Stimulated activated CD4-positive, alpha-beta T cell treated with anti-CD3 and anti-CD28 coated beads, TNF-alpha, amount 100 ng/mL, for 4 hours (primary cell): ENCODE results near the gene ITPRIP.

Source experiments
- DNase-seq, 3 experiments: peaks; one replicate each; pipeline ENCODE4 v3.0.0-alpha.2; 2020; ENCODE audit warnings: low read depth in 3 of 3

Gene ITPRIP

DNA sequence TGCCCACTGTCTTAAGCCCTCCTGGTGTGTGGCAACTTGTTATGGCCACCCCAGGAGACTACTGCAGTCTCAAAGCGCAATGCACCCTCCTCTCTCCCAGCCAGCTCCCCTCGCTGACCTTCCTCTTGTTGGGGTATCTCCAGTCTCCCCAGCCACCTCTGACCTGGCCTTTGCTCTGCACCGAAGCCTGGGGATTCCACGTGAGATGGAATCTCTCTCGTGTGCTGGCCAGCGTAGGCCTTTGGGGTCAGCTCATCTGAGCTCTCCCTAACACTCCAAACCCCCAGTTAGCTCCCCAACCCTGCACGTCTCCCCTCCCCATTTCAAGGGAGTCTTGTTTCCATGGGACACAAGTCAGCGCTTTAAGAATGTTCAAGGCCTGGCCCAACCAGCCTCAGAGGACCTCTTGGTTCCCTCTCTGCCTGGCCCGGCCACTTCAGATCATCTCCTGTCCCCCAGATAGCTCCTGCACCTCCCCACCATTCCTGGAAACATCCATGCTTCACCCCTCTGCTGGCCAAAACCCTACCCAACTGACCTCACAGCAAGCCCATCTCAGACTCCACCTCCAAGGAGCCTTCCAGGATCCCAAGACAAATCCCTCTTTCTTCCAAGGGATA is 11.2 kb downstream of the ITPRIP start:
- no peak for DNase-seq

- DNase-seq: no peak
Observed at GRCh38 chr10:104325436-104326435, 12.5 kb downstream of the ITPRIP start.

- no peak for DNase-seq
Observed at GRCh38 chr10:104324931-104325330, 13.3 kb downstream of the ITPRIP start.

- DNase-seq: no peak
Observed at GRCh38 chr10:104324221-104324686, 14.0 kb downstream of the ITPRIP start.

DNA sequence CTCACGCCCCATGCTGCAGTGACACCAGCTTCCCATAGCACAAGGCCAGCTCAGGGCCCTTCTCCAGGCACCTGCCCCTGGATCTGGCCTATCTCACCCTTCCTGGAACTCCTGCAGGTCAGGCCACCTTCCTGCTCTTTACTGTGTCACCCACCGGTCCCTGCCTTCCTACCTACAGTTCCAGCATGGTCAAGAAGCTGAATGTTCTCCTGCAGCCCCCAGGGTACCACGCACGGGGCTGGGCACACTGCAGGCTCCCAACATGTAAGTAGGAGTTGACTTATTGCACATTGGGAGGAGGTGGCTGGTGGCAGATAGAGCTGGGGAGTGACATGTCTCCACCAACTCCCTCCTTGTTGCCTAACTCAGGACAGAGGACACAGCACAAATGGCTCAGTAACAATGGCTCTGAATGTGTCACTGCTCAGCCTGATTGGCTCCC is 14.5 kb downstream of the ITPRIP start:
- no peak for DNase-seq

DNA sequence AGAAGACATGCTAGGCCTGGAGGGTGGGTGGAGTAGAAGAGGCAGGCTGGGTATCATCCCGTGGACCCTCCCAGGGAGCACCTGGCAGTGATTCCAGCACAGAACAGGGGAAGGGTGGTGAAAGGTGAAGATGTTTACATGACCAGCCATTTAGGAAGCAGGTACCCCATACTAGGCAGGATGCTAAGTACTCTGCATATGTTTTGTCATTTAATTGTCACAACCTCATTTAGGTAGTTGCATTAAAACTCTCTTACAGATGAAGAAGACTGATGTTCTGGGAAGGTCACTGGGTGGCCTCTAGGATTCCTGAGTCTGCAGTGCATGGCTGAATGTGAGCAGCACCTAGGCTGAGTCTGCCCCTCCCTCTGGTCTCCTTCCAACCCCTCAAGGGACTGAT is 15.2 kb downstream of the ITPRIP start:
- no peak for DNase-seq

DNA sequence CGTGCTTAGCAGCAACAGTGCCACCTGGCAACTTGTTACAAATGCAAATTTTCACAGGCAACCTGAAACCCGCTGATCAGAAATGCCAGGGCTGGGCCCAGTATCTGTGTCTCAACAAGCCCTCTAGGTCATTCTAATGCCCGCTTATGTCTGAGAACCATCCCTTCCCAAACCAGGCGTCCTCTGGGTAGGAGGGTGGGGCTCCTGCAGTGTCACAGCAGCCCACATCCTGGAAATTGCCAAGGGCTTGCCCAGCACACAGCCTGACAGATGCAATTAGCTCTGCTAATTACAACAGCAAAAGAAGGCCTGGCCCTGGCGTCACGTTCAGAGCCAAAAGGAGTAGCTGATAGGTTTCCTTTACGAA is 15.9 kb downstream of the ITPRIP start:
- DNase-seq: no peak

DNA sequence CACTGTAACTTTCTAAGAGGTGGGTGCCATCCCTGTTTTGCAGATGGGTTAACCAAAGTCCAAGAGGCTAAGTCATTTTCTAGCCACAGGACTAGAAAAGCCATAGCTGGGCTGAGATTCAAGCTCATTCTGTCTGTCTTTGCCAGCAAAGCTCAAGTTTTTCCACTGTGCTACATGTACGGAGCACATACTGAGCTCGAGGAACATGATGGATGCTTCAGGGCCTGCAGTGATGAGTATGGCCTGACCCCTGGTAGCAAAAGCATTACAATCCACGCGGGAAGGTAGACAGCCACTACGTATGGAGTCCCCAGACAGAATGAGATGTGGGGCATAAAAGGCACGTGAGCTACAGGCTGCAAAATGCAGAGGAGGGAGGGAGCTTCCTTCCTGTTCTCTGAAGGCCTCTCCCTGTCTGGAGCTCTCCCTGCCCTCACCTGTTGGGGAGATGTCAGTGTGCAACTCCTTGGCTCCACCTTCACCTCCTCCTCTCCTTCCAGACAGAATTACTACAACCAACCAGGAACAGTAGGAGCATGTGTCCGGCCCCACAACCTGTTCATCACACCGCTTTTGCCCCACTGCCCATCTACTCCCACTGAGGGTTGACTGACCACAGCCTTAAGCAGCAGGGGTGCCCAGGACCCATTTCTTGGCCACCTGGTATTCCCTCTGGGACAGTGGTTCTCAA is 16.4 kb downstream of the ITPRIP start:
- no peak for DNase-seq

DNA sequence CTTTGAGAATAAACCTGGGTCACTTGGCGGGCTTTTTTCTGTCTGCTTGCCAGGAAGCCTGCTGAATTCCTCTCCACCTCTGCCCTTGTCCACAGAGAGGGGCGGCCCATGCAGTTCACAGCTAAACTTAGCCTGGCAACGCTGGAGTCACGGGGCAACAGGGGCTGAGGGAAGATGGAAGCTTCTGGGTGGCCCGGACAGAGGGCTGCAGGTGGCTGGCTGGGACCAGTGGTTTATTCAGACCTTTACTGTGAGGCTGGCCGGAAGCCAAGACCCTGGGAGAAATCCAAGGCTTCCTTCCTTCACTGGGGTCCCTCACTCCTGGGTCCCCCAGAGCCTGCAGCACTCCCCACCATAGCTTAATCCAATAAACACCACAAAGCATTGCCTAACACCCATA is 17.0 kb downstream of the ITPRIP start:
- no peak for DNase-seq

- no peak for DNase-seq
Observed at GRCh38 chr10:104318810-104319741, 19.2 kb downstream of the ITPRIP start.

DNA sequence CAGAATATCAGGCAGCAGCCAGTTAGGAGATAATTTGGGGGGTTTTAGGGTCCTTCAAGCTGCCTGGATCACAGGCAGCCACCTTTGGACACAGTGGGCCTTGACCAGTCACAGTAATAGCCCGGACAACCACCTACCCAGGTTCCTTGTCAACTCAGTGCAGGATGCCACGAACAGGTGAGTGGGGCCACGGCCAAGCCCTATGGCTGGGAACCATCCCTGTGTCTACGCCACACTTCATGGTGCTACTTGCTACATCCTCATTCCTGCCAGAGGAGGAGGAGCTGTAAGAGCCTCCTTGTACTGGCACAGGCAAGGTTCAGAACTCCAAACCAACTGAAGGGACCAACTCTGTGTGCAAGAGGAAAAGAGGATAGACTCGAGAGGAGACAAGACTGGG is 19.9 kb downstream of the ITPRIP start:
- no peak for DNase-seq

- no peak for DNase-seq
Observed at GRCh38 chr10:104317726-104318299, 20.5 kb downstream of the ITPRIP start.

DNA sequence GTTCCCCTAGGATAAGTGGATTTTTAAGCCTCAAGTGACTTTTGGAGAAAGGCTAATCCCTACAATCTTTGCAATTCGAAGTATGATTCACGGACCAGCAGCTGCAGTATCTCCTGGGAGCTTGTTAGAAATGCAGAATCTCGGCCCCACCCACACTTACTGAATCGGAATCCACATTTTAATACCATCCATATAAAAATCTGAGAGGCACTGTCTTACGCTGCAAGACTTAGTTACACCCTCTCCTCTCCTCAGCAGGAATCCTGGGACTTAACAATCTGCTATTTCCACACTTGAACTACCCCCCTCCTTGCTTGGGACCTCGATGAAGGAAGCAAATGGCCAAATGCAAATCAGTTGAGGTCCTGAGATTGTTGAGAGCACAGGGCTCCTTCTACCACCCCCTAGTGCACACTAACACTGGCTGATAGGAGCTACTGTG is 21.0 kb downstream of the ITPRIP start:
- DNase-seq: no peak

DNA sequence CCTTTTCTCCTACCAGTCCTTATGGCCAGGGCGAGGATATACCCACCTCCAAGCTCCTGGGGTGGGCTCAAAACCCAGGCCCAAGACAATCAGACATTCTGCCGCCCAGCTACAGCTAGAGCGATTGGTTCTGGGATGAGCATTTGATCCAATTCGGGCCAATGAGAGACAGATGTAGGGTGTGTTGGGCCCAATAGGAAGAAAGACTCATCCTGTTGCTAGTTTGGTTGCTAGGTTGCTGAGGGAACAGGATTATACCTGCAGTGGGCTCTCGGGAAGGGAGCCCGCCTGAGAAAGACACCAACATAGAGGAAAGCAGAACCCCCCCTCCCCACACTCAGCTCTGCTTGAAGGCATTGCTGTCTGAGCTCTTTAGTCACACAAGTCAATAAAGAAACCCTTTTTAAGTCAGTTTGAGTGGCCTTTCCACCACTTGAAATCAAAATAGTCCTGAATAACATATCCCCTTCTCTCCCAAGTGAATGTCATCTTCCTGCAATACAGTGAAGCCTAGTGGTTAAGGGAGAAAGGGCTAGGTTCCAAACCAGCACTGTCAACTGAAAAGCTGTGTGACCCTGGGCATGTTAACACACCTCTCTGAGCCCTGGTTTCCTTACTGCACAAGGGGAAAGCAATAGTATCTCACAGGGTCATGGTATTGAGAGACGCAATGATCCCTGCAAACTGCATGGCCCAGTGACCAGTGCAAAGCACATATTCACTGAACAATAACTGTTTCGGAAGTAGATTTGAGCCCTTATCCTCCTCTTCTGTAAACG is 21.8 kb downstream of the ITPRIP start:
- no peak for DNase-seq

DNA sequence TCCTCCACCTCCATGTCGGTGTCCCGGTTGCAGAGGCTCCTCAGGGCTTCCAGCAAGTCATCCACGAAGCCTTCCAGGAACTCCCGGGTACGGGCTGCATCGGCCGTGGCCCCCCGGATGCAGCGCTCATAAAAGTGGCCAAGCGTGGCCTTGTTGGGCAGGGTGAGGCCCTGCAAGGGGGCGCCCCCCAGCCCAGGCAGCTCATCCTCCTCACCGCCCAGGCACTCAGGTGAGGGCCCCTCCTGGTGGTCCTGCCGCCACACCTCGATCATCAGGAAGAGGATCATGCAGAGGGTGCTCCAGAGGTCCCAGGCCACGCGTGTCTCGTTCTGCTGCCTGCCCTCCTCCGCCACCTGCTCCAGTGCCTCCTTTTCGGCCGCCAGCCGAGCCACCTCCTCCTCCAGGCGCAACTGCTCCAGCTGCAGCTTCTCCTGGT is 22.8 kb downstream of the ITPRIP start:
- no peak for DNase-seq

DNA sequence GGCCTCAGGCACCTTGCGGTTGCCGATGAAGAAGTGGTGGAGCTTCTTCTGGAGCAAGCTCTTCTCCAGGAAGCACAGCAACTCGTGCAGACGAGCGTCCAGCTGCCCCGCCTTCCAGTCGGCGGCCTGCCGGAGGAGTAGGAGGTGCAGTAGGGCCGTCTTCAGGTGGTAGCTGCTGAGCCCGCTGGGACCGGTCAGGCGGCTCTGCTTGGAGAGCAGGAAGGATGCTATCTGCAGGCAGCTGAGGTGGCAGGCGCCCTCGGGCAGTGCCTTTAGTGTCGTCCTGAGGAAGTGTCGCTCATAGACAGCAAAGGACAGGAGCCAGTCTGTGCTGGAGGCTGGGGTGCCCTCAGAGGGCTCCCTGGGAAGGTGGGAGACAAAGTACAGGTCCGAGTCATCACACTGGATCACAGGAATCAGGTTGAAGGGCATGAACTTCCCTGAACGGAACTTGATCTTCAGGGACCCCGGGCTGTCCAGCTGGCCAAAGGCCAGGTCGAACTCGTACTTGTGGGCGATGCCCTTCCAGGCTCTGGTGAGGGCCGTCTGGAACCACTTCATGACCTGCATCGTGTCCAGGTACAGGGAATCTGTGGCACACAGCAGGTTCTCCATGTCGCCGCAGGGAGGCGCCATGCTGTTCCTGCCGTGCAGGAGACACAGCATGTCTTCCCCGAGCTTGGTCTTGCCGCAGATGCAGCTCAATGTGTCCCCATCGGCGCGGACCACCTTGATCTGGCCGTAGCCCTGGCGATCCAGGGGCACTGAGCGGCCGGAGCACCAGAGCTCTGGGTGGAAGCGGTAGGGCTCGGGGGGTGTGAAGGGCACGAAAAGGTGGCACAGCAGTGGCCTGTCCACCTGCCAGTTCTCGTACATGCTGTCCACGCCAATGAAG is 23.4 kb downstream of the ITPRIP start:
- no peak for DNase-seq

DNA sequence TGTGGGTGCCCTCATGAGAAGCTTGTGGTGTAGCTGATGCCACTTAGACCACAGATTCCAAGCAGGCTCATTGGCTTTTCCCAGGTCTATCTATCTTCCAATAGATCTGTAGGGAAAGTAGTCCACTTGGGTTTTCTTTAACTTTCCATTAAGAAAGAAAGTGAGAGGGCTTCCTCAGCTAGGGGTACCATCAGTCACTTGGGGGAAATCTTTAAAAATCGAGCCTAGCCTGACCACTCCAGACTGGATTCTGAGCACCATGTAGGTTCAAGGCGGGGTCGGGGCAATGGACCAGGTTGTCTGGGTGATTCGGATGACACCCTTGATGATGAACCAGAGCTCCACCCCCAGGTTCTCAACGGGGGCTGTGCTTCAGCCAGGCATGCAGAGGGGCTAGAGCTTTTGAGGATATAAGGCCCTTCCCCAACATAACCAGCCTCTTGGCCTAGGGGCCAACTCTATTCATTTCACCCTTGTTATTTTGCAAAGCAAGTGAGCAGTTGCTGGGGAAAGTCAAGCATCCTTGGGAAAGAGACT is 27.0 kb downstream of the ITPRIP start:
- DNase-seq: no peak
